Cerebellar cortex (tissue), 1 donor: Measurements from ENCODE around the gene XRCC6.
"Not testable (repeated sequence)": the region's sequence is repeated elsewhere in the genome, so short reads cannot be mapped to it uniquely, and the experiment has no call there.

Source experiments
- DNase-seq: peaks from one replicate; pipeline ENCODE4 v3.0.0-alpha.2; 2015; ENCODE audit warnings: low spot score

Gene XRCC6

DNA sequence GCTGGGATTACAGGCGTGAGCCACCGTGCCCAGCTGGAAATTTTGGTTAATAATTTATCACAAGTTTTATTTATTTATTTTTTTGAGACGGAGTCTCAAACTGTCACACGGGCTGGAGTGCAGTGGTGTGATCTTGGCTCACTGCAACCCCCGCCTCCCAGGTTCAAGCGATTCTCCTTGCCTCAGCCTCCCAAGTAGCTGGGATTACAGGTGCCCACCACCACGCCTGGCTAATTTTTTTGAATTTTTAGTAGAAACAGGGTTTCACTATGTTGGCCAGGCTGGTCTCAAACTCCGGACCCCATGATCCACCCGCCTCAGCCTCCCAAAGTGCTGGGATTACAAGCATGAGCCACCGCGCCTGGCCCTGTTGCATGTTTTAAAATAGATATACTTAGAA lies 65.8 kb downstream of the XRCC6 start:
- DNase-seq = not testable (repeated sequence)

DNA sequence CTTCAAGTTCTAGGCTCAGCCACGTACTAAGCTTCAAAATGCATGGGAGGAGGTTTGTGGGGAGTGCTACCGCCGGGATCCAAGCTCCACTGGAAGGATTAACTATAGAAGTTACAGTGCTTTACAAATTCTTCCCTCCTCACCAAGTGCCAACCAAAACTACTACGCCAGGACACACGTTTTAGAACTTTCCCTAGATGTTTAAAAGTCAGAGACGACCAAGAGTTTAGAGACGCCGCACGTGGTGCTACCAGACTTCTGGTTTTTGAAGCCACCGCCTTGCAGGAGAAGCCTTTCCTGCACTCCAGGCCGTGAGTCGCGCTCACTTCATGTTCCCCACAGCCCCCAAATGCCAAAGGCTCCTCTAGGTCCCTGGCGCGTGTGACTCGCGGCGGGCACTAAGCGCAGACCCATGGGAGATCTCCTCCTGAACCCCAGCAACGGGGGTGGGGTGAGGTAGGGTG lies 66.8 kb downstream of the XRCC6 start:
- peak; percentile 29 for DNase-seq

DNA sequence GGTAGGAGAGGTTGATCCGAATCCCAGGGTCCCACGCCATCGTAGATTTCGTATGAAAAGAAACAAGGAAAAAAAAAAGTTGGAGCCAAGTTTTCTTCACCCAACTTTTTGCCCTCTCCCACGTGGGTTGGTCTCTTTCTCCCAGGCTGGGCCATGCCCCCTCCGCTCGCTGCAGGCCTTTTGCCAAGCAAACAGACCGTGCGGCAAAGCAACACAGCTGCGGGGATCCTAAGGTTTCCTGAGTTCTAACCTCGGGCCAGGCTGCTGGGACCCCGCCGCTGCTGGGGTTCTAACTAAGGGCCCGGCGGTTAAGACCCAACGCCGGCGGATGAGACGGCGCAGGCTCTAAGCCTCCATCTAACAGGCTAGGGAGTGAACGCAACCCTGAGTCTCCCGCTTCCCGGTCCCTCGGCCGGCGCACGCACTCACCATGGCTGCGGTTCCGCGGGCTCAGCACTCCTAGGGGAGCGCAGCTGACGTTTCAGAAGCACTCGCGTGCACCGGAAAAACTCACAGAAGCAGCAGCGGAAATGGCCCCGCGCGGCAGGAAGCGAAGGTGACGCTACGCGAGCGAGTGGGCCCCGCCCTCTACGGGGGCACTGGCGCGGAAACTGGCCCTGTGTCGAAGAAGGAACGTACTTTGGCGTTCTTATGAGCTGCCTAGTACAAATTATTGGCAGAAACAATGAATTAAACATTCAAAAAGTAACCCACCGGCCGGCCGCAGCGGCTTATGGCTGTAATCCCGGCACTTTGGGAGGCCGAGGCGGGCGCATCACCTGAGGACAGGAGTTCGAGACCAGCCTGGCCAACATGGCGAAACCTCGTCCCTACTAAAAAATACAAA lies 67.5 kb downstream of the XRCC6 start, which contains the start of gene SNU13:
SNU13 (minus strand) TSS at position 503 of the 847 bp plus-strand sequence; CDS start at position 432, 71 bp downstream.
- peak; percentile 94 for DNase-seq

DNA sequence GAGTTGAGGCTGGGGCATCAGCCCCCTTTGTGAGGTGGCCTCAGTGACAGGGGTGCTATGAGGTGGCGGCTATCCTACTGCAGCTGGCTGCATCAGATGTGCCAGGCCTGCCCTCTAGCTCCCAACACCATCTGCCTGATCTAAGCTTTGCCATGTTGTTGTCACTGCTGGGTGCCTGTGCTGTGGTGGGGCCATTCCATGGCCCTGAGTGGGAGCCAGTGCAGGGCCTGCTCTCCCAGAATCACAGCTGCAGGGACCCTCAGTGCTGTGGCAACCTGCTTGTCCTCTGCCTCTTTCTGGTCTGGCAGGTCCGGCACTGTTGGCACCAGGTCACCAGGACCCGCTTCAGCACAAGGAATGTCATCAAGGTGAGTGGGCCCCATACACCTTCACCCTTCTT lies 69.4 kb downstream of the XRCC6 start:
- DNase-seq = no peak

DNA sequence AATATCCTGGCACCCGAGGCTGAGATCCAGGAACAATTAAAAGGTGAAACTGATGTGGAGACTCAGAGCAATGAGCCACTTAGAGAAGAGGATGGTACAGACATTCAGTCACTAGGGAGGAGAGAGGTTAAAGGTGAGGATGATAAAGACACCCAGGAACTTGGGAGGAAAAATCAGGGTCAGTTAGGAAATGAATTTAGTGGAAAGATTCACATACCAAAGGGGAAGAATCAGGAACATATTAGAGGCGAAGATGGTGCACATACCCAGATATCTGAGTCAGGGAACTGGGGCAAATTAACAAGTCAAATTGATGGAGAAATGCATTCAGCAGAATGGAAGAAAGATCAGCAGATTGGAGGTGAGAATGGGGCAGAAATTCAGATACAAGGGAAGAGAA lies 74.1 kb downstream of the XRCC6 start:
- DNase-seq = no peak

DNA sequence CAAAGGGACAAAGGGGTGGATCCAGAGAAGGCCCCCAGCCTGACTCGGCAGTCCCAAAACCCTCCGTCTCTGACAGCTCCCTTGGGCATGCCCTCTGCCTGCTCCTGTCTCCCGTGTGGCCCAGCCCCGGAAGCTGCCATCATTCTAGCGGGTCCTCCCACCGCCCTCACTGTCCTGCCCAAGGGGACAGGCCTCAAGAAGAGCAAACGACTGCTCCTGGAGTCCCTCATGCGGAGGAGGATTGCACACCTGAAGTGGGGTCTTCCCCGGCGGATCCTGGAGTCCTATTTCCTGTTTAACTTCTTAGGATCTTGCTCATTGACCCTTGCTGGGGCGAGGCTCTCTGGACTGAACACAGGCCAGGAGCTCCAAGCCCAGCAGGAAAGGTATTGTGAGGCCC lies 75.6 kb downstream of the XRCC6 start:
- no peak for DNase-seq

GRCh38 chr22:41697126-41697775 lies 76.2 kb downstream of the XRCC6 start:
- peak; percentile 95 for DNase-seq

DNA sequence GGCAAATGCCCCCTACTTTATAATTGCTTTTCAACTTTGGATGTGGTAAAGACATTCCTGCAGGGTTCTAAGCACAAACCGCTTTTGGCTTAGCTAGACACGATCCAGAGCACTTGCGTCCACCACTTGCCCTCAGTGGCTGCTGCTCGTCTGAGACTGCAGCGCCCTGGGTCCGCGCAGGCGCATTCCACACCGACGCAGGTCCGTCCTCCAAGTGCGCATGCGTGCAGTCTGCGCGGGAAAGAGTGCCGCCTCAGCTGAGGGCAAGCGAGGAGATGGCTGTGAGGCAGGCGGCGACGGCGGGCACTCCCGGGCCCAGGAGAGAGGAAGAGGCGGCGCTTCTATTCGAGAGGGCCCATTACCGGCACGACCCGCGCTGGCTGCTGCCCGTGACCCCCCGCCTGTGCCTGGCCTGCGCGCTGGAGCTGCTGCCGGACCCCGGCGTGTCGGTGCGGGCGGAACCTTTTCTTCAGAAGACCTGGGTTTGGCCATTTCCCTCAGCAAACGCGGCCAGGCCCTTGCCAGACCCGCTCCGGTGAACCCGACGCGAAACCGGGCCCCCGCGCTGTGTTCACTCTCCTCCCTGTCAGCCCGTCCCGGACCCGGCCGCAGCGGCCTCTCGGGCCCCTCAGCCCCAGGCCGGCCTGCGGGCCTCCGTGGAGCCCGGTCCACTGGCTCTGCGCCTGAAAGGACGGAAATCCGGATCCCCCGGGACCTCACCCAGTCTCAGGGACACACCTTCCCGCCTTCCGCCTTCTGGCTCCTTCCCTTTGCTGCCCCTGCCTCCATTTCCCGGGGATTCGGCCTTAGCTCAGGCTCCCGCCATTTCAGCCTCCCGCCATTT lies 78.4 kb downstream of the XRCC6 start, which contains the start of gene MEI1:
MEI1 (plus strand) TSS at position 240 of the 844 bp plus-strand sequence; CDS start at position 276, 36 bp downstream.
- DNase-seq = peak; percentile 78

DNA sequence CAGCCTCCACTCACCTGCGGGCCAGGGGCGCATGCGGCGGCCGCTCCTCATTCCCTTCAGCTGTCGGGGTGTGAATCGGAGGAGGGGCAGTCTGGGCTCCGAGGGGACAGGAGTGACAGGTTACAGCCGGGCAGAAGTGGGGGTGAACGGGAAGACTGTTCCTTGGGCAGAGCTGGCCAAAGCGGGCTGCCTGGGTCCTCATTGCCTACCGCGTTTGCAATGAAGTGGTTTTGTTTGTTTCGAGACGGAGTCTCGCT lies 78.9 kb downstream of the XRCC6 start:
- no peak for DNase-seq

- DNase-seq = no peak
These were observed 81.7 kb downstream of the XRCC6 start for GRCh38 chr22:41702763-41703162.

- DNase-seq = no peak
These were observed 88.2 kb downstream of the XRCC6 start for GRCh38 chr22:41709341-41709740.

DNA sequence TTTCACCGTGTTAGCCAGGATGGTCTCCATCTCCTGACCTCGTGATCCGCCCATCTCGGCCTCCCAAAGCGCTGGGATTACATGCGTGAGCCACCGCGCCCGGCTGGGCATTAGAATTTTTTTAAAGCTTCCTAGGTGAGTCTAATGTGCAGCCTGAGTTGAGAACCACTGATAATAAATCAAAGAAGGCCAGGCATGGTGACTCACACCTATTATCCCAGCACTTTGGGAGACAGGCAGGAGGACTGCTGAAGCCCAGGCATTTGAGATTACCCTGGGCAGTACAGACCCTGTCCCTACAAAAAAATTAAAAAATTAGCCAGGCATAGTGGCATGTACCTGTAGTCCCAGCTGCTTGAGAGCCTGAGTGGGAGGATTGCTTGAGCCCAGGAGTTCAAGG lies 91.9 kb downstream of the XRCC6 start:
- no peak for DNase-seq
